IMR-90 (cell line): ENCODE data around the gene PHF21B. TPM values are rescaled to one million over a fixed set of nuclear protein-coding genes. Genes with fewer than 3 reads are reported as not detected.

ENCODE experiments used
- ATAC-seq: fragments of 200-7000 bp; cut with Tn5 transposase; 2 replicates; pipeline ENCODE4 v1.9.1; 2020; ENCODE audit warnings: low read depth, mild to moderate bottlenecking, moderate library complexity
- BruUV-seq: library from RNA; stranded (reverse); fragments of 400-500 nt; replicated peaks from 2 replicates; lab custom pipeline; 2021; lab: Mats Ljungman, UMichigan
- CTCF ChIA-PET: fragments of 300-600 bp; formaldehyde crosslinking; extraction: SDS; loops from one replicate; lab custom pipeline; 2021; ENCODE audit warnings: antibody characterized with exemption; lab: Yijun Ruan, JAX
- POLR2A ChIA-PET: fragments of 300-600 bp; sonication (Branson Sonifier 250); formaldehyde crosslinking; loops from one replicate; lab custom pipeline; 2022; ENCODE audit warnings: antibody characterized with exemption; ENCODE audit not compliant: unreplicated experiment; lab: Charles Lee
- DNase-seq: peaks from one replicate; pipeline ENCODE4 v3.0.0; 2013
- H2AFZ ChIP-seq: replicated peaks from 2 replicates; pipeline ENCODE3; 2013; ENCODE audit warnings: low read length, mild to moderate bottlenecking; ENCODE audit not compliant: poor library complexity
- H2AK5ac ChIP-seq: 2 replicates; pipeline ENCODE4 v1.6.1; 2013; ENCODE audit warnings: low read depth, low read length, inconsistent platforms
- H2AK9ac ChIP-seq: replicated peaks from 2 replicates; pipeline ENCODE3; 2013; ENCODE audit warnings: mild to moderate bottlenecking, low read depth, low read length, moderate library complexity; ENCODE audit not compliant: poor library complexity
- H2BK120ac ChIP-seq: 2 replicates; pipeline ENCODE4 v1.6.1; 2013; ENCODE audit warnings: low read depth, low read length, inconsistent platforms
- H2BK15ac ChIP-seq: 3 replicates; pipeline ENCODE4 v1.6.1; 2013; ENCODE audit warnings: low read depth, low read length, inconsistent platforms
- H2BK20ac ChIP-seq: 2 replicates; pipeline ENCODE4 v1.6.1; 2013; ENCODE audit warnings: low read depth, mild to moderate bottlenecking, inconsistent platforms, low read length, moderate library complexity
- H2BK5ac ChIP-seq: 2 replicates; pipeline ENCODE4 v1.6.1; 2013; ENCODE audit warnings: mild to moderate bottlenecking, low read depth, low read length, inconsistent platforms; ENCODE audit not compliant: poor library complexity, severe bottlenecking
- H3K14ac ChIP-seq: replicated peaks from 2 replicates; pipeline ENCODE4 v1.6.1; 2013; ENCODE audit warnings: low read depth, low read length, inconsistent platforms
- H3K18ac ChIP-seq: 2 replicates; pipeline ENCODE4 v1.6.1; 2013; ENCODE audit warnings: low read depth, low read length, control low read depth
- H3K23ac ChIP-seq: 2 replicates; pipeline ENCODE4 v1.6.1; 2013; ENCODE audit warnings: low read depth, low read length, inconsistent platforms
- H3K27ac ChIP-seq: 2 replicates; pipeline ENCODE4 v1.5.1; 2013; ENCODE audit warnings: mild to moderate bottlenecking, control low read depth, low read length; ENCODE audit not compliant: insufficient read depth
- H3K27me3 ChIP-seq: 2 replicates; pipeline ENCODE4 v1.6.1; 2013; ENCODE audit warnings: low read length; ENCODE audit not compliant: control insufficient read depth, insufficient read depth
- H3K36me3 ChIP-seq: 2 replicates; pipeline ENCODE4 v1.6.1; 2013; ENCODE audit warnings: low read length, mixed read lengths; ENCODE audit not compliant: control insufficient read depth, insufficient read depth
- H3K4ac ChIP-seq: 2 replicates; pipeline ENCODE4 v1.6.1; 2013; ENCODE audit warnings: low read depth, low read length, inconsistent platforms
- H3K4me1 ChIP-seq: 2 replicates; pipeline ENCODE4 v1.6.1; 2013; ENCODE audit warnings: low read length, mixed read lengths; ENCODE audit not compliant: control insufficient read depth, insufficient read depth
- H3K4me2 ChIP-seq: 2 replicates; pipeline ENCODE4 v1.6.1; 2013; ENCODE audit warnings: low read depth, mild to moderate bottlenecking, control low read depth, low read length, moderate library complexity
- H3K4me3 ChIP-seq: 2 replicates; pipeline ENCODE4 v1.5.1; 2013; ENCODE audit warnings: low read depth, mild to moderate bottlenecking, control low read depth, low read length, moderate library complexity; ENCODE audit not compliant: insufficient read depth
- H3K56ac ChIP-seq: 2 replicates; pipeline ENCODE4 v1.6.1; 2013; ENCODE audit warnings: low read length, inconsistent platforms; ENCODE audit not compliant: insufficient read depth; ENCODE audit errors: extremely low read depth
- H3K79me1 ChIP-seq, 2 experiments: 2 replicates each; pipeline ENCODE4 v1.6.1; 2013; ENCODE audit warnings: low read length in 2 of 2, inconsistent platforms in 1 of 2, low read depth in 1 of 2
- H3K9ac ChIP-seq: 2 replicates; pipeline ENCODE4 v1.6.1; 2013; ENCODE audit warnings: low read depth, low read length, control low read depth
- H3K9me1 ChIP-seq: 2 replicates; pipeline ENCODE4 v1.6.1; 2013; ENCODE audit warnings: low read length, inconsistent platforms; ENCODE audit not compliant: insufficient read depth
- H3K9me3 ChIP-seq: 2 replicates; pipeline ENCODE4 v1.6.1; 2013; ENCODE audit warnings: low read length; ENCODE audit not compliant: control insufficient read depth, insufficient read depth
- H4K20me1 ChIP-seq: 2 replicates; pipeline ENCODE4 v1.6.1; 2013; ENCODE audit warnings: low read length, inconsistent platforms; ENCODE audit not compliant: insufficient read depth
- H4K5ac ChIP-seq: 2 replicates; pipeline ENCODE4 v1.6.1; 2013; ENCODE audit warnings: mild to moderate bottlenecking, low read depth, low read length, control low read depth
- H4K8ac ChIP-seq, 2 experiments: 2 replicates each; pipeline ENCODE4 v1.6.1; 2013; ENCODE audit warnings: low read depth in 2 of 2, low read length in 2 of 2, control low read depth in 1 of 2, inconsistent platforms in 1 of 2
- H4K91ac ChIP-seq: 2 replicates; pipeline ENCODE4 v1.6.1; 2013; ENCODE audit warnings: low read depth, low read length, inconsistent platforms; ENCODE audit not compliant: insufficient read depth
- BHLHE40 ChIP-seq: fragments of 150-350 bp; IDR thresholded peaks from 2 replicates; pipeline ENCODE4 v1.6.1; 2016; ENCODE audit warnings: mild to moderate bottlenecking, low read depth, low read length
- CEBPB ChIP-seq: IDR thresholded peaks from 2 replicates; pipeline ENCODE4 v1.6.1; 2012; ENCODE audit warnings: low read depth, low read length, improper control_type of control experiment
- ELK1 ChIP-seq: fragments of 150-350 bp; IDR thresholded peaks from 2 replicates; pipeline ENCODE4 v1.6.1; 2016; ENCODE audit warnings: low read depth, mild to moderate bottlenecking, low read length, moderate library complexity, borderline replicate concordance
- MAFK ChIP-seq: IDR thresholded peaks from 2 replicates; pipeline ENCODE4 v1.6.1; 2012; ENCODE audit warnings: low read depth, low read length, improper control_type of control experiment
- RFX5 ChIP-seq: IDR thresholded peaks from 2 replicates; pipeline ENCODE4 v1.8.0; 2012; ENCODE audit warnings: low read depth, mild to moderate bottlenecking, low read length, moderate library complexity
- WGBS, 2 experiments: methylation state at CpG; one replicate each; pipeline versions ENCODE4 v1.1.5 to v1.1.7; 2013; ENCODE audit warnings: missing lambda C conversion rate in 2 of 2; ENCODE audit not compliant: insufficient read length in 1 of 2; ENCODE audit errors: extremely low coverage in 2 of 2; 5-methylcytosine and 5-hydroxymethylcytosine counted together
- dilution Hi-C: fragments of 300-500 bp; cut with HindIII; formaldehyde crosslinking; loops from one replicate; pipeline ENCODE4 v1.14.3; 2018; ENCODE audit warnings: low sequenced_read_pairs; ENCODE audit not compliant: unreplicated experiment
- in situ Hi-C: fragments of 300-500 bp; cut with MboI; formaldehyde crosslinking; loops from 3 replicates; pipeline ENCODE4 v1.14.3; 2019; ENCODE audit warnings: low sequenced_read_pairs, inconsistent platforms, mixed read lengths
- intact Hi-C: fragments of 100-400 bp; cut with micrococcal nuclease; formaldehyde crosslinking; loops from 2 replicates; pipeline ENCODE4 v1.10.0; 2022
- polyA plus RNA-seq, 3 experiments: library from polyadenylated mRNA; depleted of rRNA; stranded (reverse); fragments of >200 nt; gene quantifications; 2 replicates each; pipeline ENCODE4 v1.2.3, GENCODE V29; 2012; ENCODE audit warnings: low replicate concordance in 1 of 3
- total RNA-seq: library from RNA; depleted of rRNA; stranded (reverse); fragments of >200 nt; gene quantifications from 2 replicates; pipeline ENCODE4 v1.2.3, GENCODE V29; 2012

Gene PHF21B
- total and polyA plus RNA-seq, 2 of the 4 experiments (the other 2 are of a cell fraction) = 0.02 TPM; not detected in 1

GRCh38 chr22:44964722-44965078, 45.1 kb downstream of the PHF21B start:
- Histone ChIP-seq H3K18ac (no peak overlapping the region), H2AK9ac (no peak overlapping the region), H3K4me2 (no peak overlapping the region), H3K56ac (no peak overlapping the region), H3K4ac (no peak overlapping the region), H3K9me3 (no peaks in the 10 kb centered on the region), H3K27me3 (peaks cover 30% of the 10 kb centered on the region), H2BK20ac (no peak overlapping the region), H2AK5ac (no peak overlapping the region), H4K5ac (no peak overlapping the region), H4K91ac (no peak overlapping the region), H3K4me1 (no peaks in the 10 kb centered on the region), H3K27ac (no peak overlapping the region), H3K9ac (no peak overlapping the region), H2AFZ (no peak overlapping the region), H2BK120ac (no peak overlapping the region), H3K36me3 (no peaks in the 10 kb centered on the region), H2BK5ac (no peak overlapping the region), H3K4me3 (no peak overlapping the region), H4K20me1 (no peaks in the 10 kb centered on the region), H4K8ac (no peak overlapping the region), H3K9me1 (no peaks in the 10 kb centered on the region), H3K14ac (no peak overlapping the region), H3K79me1 (no peaks in the 10 kb centered on the region), H3K23ac (no peak overlapping the region), H2BK15ac (no peak overlapping the region)
- DNase-seq (no peak), ATAC-seq (no peak)
- dilution Hi-C loops = no loop called here
- ChIA-PET CTCF (no interaction called here), POLR2A (no interaction called here)
- in situ Hi-C loops = no loop called here
- no TSS peak for BruUV-seq
- TF ChIP-seq RFX5 (no peak), CEBPB (no peak), ELK1 (no peak), MAFK (no peak), BHLHE40 (no peak)
- 20% methylated on average over 1 of the region's 6 CpGs; no CpG with 5 or more reads in 1 of the 2 experiments for WGBS, 2 experiments
- intact Hi-C loops = no loop called here
